ENCODE data around the gene GALNT17.

The GALNT17 gene

DNA sequence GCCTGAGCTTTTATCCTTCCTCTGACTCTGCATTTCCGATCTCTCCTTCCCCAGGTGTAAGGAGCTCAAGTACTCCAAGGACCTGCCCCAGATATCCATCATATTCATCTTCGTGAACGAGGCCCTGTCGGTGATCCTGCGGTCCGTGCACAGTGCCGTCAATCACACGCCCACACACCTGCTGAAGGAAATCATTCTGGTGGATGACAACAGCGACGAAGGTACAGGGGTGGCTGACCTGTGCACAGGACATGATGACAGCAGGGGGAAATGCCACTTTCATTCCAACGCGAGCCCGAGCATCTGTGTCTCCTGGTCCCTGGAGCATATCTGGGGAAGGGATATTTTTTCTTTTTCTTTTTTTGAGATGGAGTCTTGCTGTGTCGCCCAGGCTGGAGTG lies 256.2 kb downstream of the GALNT17 start:
- ATAC-seq (no peak), DNase-seq (ENCODE audit: low spot score in 2 of 2) (no peak)
- no peak overlapping the region for H3K4me3 Mint-ChIP-seq
- H3K36me3 Mint-ChIP-seq, result no peaks in the 10 kb centered on the region
- H3K27ac Mint-ChIP-seq, result no peak overlapping the region
- H3K4me1 Mint-ChIP-seq, result no peaks in the 10 kb centered on the region
- peaks cover 3% of the 10 kb centered on the region for H3K9me3 Mint-ChIP-seq

DNA sequence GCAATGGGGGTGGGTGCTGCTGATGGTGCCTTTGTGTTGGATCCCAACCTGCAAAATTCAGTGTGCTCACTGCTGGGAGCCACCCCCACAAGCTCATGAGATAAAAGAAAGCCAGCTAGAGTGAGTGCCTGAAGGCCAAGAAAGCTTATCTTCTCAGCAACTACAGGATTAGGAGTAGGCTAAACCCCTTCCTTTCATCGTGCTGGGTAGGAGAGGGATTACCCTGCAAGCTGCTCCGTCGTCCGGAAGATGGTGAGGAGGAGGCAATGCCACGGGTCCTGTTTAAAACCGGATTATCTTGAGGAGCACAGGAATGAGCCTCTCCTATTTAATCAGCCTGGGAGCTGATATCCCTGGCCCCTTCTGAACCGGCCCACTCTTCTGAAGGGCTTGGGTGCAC lies 258.0 kb downstream of the GALNT17 start:
- ATAC-seq, result no peak
- no peak for DNase-seq (ENCODE audit: low spot score in 2 of 2)
- no peaks in the 10 kb centered on the region for H3K4me1 Mint-ChIP-seq
- H3K4me3 Mint-ChIP-seq, result no peak overlapping the region
- no peak overlapping the region for H3K27ac Mint-ChIP-seq
- peaks cover 7% of the 10 kb centered on the region for H3K9me3 Mint-ChIP-seq
- H3K36me3 Mint-ChIP-seq, result no peaks in the 10 kb centered on the region

DNA sequence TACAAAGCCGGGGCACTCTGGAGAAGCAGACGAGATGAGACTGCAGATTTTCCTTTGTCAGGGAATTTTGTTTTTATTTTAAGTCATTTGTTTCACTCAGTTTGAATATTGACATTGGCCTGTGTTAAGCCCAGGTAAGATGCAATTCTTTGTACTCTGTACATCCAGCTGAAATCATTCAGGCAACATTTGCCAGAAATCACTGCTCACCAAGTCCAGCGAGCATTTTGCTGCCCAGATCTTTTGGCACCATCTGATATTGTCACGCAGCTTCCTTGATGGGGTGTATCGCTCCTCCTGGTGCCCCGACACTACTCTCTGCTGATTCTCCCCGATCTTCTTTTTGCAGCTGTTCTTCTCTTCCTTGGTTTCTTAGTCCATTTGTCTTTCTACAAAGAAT lies 261.7 kb downstream of the GALNT17 start:
- no peak overlapping the region for H3K27ac Mint-ChIP-seq
- H3K4me1 Mint-ChIP-seq, result no peaks in the 10 kb centered on the region
- ATAC-seq (no peak), DNase-seq (ENCODE audit: low spot score in 2 of 2) (no peak)
- no peak overlapping the region for H3K4me3 Mint-ChIP-seq
- no peaks in the 10 kb centered on the region for H3K36me3 Mint-ChIP-seq
- H3K9me3 Mint-ChIP-seq, result peaks cover 11% of the 10 kb centered on the region

DNA sequence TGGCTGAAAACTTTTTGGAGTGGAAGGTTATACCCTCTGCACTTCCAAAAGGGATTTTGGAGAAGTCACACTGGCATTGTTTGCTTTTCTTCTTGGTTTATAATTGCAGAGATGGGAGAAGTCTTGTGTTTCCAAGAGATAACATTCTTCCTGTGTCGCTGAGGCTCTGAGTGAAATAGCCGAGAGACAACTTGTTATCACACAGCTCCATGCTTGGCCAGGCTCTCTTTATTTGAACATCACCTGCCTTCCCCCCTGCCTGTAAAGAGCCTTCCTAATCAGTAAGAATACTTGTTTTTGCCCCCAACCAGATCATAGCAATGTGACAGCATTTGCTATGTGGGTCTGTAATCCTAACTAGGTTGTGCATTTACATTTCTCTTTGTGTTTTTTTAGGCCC lies 270.7 kb downstream of the GALNT17 start:
- Mint-ChIP-seq H3K4me1 (no peaks in the 10 kb centered on the region), H3K27ac (no peak overlapping the region), H3K36me3 (no peaks in the 10 kb centered on the region), H3K4me3 (no peak overlapping the region), H3K9me3 (peaks cover 4% of the 10 kb centered on the region)
- ATAC-seq (no peak), DNase-seq (ENCODE audit: low spot score in 2 of 2) (no peak)

DNA sequence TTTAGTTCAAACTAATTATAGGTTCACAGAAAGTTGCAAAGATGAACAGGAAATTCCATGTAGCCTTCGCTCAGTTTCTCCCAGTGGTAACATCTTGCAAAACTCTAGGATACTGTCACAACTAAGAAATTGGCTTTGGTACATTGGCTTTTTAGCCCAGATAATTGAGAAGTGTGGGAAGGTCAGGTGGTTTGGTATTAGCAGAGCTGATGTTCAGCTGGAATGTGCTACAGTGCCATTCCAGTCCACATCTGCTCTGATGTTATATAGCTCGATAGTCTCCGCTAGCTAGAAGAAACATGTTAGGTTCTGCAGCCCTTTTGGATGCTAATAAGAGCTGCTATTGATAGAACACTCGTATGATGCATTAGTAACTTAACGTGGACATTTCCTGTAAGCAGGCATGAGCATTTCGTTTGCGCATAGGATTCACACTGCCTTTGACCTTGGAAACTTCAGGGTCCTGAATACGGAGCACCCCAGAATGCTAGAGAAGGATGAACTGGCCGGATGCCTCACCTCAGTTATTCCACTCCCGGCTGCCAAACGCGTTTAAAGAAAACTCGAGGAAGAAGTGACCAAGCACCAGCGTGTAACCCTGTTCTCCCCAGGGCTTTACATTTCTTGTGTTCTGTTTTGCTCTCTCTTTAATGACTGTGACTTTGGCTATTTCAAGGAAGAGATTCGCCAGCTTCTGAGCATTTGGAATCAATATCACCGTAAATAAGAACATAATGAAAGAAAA lies 271.4 kb downstream of the GALNT17 start:
- Mint-ChIP-seq H3K36me3 (no peaks in the 10 kb centered on the region), H3K4me1 (no peaks in the 10 kb centered on the region), H3K4me3 (no peak overlapping the region), H3K27ac (no peak overlapping the region), H3K9me3 (peaks cover under 1% of the 10 kb centered on the region)
- DNase-seq (ENCODE audit: low spot score in 2 of 2) (no peak), ATAC-seq (no peak)

DNA sequence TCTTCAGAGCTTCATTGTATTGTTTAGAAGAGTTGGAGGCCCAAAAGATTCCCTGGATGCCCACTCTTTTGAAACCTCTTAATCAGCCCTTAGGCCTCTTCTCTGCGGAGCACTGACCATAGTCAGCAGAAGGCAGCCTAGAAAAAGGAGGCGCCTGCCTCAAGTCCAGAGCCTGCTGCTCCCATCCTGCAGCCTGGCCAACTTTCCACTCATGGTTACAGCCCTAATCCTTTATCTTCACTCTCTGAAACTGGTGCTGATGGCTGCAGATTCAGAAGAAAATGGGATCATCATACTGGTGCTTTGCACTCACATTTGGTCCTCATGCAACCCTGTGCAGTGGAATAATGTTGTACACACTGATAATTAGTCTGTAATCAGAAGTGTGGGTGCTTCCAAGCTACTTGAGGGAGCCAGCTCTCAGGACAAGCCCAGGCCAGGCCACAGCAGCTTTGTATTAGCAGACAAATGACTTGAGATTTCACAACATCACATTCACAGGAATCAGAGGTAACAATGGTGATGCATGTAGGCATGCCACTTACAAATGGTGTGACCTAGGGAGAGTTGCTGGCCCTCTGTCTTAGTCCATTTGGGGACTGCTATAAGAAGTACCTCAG lies 272.9 kb downstream of the GALNT17 start:
- no peak for ATAC-seq
- no peak for DNase-seq (ENCODE audit: low spot score in 2 of 2)
- Mint-ChIP-seq H3K27ac (no peak overlapping the region), H3K9me3 (peaks cover 4% of the 10 kb centered on the region), H3K4me1 (no peaks in the 10 kb centered on the region), H3K4me3 (no peak overlapping the region), H3K36me3 (no peaks in the 10 kb centered on the region)

DNA sequence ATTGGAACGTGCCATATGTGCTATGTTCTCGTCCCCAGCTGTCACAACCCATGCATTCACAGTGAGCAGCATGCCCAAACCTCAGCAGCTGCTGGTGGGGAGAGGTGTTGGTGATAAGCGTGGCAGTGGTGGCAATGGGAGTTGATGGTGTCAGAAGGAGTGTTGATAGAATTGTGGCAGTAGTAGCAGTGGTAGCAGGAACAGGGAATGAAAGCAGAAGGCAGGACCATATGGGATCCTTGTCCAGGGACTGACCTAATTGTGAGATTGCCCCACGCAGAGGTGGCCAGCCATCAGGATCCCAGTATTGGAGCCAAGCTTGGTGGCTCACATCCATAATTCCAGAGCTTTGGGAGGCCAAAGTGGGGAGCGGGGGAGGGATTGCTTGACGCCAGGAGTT lies 276.3 kb downstream of the GALNT17 start:
- ATAC-seq, result no peak
- Mint-ChIP-seq H3K9me3 (peaks cover 12% of the 10 kb centered on the region), H3K4me3 (no peak overlapping the region), H3K27ac (no peak overlapping the region), H3K36me3 (no peaks in the 10 kb centered on the region), H3K4me1 (no peaks in the 10 kb centered on the region)
- DNase-seq (ENCODE audit: low spot score in 2 of 2), result no peak

DNA sequence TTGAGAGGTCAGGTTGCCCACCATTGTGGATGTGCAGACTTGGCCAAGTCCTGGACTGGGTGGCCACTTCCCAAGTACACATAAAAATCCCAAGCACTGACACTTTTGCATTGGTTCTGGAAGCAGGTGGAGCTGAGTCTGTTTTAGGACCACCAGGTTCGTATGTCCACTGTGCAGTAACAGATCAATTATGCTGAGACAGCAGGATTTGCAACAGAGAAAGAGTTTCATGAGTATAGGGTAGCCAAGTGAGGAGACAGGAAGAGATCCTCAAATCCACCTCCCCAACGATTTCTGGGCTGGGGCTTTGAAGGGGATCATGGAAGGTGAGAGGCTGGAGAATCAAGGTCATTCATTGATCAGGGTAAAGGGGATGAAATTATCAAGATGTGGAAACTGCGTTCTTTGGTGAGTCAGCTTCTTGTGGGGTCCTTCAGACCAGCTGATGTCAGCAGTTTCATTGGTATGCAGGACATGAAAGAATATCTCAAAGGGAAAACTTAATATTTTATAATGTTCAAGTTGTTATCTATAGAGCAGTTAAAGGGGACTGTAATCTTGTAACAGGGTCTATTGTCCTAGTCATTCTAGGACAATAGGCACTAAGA lies 277.7 kb downstream of the GALNT17 start:
- Mint-ChIP-seq H3K27ac (no peak overlapping the region), H3K36me3 (no peaks in the 10 kb centered on the region), H3K4me3 (no peak overlapping the region), H3K4me1 (no peaks in the 10 kb centered on the region), H3K9me3 (peaks cover 12% of the 10 kb centered on the region)
- ATAC-seq (no peak), DNase-seq (ENCODE audit: low spot score in 2 of 2) (no peak)

DNA sequence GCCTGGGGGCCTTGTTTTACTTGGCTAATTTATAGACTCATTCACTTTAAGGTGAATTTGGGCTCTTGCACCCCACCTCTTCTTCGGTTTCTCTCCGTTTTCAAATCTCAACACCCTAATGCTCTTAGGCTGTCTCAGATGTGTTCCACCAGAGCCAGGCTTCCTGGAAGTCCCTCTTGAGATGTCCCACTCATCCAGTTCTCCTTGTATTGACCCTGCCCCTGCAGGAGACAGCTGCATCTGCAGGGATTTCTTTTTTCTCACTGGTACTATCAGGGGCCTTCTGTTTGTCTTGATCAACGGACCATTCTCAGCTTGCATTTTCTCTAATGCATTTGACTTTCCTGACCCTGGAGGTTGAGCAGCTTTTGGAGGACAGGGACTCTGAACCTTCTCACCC lies 279.5 kb downstream of the GALNT17 start:
- ATAC-seq (no peak), DNase-seq (ENCODE audit: low spot score in 2 of 2) (no peak)
- no peak overlapping the region for H3K27ac Mint-ChIP-seq
- no peaks in the 10 kb centered on the region for H3K36me3 Mint-ChIP-seq
- H3K4me3 Mint-ChIP-seq, result no peak overlapping the region
- H3K9me3 Mint-ChIP-seq, result peaks cover 12% of the 10 kb centered on the region
- H3K4me1 Mint-ChIP-seq, result no peaks in the 10 kb centered on the region

DNA sequence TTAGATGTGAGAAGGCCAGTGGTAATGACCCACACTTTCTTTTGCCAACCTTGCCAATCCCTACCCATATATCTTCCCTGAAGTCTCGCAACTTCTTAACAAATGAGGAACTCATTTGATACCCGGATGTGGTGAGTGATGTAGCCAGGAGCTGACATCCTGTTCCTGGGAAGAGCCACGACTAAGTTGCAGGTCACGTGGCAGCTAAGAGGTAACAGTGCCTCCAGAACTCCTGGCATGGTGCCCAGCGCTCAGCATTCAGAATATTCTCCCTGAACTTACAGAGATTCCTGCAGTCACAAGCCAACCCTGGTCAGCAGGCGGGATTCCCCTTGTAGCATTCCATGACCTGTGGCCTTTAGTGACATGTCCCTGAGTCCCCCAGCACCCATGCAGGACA lies 282.5 kb downstream of the GALNT17 start:
- Mint-ChIP-seq H3K27ac (no peak overlapping the region), H3K9me3 (peaks cover 17% of the 10 kb centered on the region), H3K4me3 (no peak overlapping the region), H3K4me1 (no peaks in the 10 kb centered on the region), H3K36me3 (no peaks in the 10 kb centered on the region)
- DNase-seq (ENCODE audit: low spot score in 2 of 2) (no peak), ATAC-seq (no peak)

DNA sequence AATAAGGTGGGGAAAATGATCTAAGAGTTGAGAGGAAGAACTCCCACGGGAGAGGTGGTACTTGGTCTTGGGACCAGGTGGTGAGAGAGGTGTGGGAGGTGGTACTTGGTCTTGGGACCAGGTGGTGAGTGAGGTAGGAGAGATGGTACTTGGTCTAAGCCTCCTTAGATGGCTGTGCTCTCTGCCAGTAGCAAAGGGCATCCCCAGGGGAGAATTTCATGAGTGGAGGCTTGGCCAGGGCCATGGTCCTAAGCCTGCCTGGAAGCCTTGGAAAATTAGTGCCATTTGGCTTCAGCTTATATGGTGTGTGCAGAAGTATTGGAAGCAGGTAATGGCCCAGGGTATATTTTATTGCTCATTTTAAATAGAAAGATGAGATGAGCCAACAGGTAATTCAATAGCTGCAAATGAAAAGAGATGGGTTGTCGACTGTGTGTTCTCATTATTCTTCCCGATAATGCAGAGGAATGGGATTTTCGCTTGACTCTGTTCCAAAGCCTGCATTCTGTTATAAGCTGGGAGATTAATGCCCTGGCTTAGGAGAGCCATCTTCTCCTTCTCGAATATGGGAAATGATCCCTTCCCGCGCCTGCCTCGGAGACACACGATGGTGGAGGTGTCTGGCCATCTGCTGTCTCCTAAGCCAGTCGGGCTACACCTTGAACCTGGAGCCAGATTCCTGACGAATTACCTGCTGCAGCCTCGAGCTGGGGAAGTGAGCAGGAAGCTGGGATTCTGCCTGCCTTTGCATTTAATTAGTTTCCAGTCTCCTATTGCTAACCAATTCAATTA lies 287.8 kb downstream of the GALNT17 start:
- H3K4me1 Mint-ChIP-seq, result no peaks in the 10 kb centered on the region
- H3K27ac Mint-ChIP-seq, result no peak overlapping the region
- H3K9me3 Mint-ChIP-seq, result peaks cover 8% of the 10 kb centered on the region
- no peak for DNase-seq (ENCODE audit: low spot score in 2 of 2)
- no peaks in the 10 kb centered on the region for H3K36me3 Mint-ChIP-seq
- H3K4me3 Mint-ChIP-seq, result no peak overlapping the region
- ATAC-seq, result no peak

DNA sequence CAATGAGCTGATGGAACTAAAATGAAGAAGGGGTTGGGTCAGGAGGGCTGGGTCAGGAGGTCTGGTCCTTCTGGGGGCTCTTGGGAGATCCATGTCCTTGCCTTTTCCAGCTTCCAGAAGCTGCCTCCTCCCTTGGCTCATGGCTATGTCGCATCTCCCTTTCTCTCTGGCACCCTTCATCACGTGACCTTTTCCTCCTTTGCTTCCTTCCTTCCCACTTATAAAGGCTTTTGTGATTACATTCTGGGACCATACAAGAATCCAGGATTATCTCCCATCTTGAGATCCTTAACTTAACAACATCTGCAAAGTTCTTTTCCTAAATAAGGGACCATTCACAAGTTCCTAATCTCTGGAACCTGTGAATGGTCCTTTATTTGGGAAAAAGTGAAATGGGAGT lies 290.2 kb downstream of the GALNT17 start:
- H3K9me3 Mint-ChIP-seq, result peaks cover 10% of the 10 kb centered on the region
- no peaks in the 10 kb centered on the region for H3K36me3 Mint-ChIP-seq
- no peak overlapping the region for H3K4me3 Mint-ChIP-seq
- DNase-seq (ENCODE audit: low spot score in 2 of 2) (no peak), ATAC-seq (no peak)
- no peak overlapping the region for H3K27ac Mint-ChIP-seq
- H3K4me1 Mint-ChIP-seq, result no peaks in the 10 kb centered on the region

DNA sequence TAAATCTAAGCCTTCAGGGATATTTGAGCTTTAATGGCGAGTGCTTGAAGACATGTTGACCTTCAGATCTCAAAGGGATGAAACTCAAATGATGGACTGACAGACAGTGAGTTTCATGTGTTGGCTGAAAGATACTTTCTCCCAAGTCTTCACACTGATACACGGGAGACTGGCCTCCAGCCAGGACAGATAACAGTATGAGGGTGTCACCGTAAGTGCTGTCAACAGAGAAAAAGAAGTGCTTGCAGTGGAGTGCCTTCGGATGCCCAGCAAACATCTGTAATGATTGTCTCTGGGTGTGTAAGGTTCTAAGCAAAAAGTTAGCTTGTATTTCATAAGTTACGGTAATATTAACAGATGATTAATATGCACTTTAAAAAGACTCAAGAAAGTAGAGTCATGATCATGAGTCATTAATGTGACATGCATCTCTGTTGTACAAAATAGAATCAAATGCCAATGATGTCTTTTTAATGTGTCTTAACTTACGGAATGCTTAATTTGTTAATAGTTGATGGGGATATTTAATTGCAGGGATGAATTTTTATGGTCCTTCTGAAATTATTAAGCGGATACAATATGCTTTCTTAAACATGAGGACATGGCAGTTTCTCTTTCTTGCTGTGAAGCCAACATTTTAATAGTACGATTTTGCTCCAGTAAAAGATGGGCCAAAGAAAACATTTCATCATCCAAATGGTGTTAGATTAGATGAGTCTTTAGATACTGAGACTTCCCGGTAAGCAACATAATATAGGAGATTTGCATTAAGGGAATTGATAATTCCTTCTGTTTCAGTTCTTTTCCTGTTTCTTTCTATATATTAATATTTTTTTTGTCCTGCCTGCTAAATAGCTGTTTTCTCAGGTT lies 292.5 kb downstream of the GALNT17 start:
- DNase-seq (ENCODE audit: low spot score in 2 of 2) (no peak), ATAC-seq (no peak)
- H3K4me3 Mint-ChIP-seq, result no peak overlapping the region
- H3K4me1 Mint-ChIP-seq, result no peaks in the 10 kb centered on the region
- H3K36me3 Mint-ChIP-seq, result no peaks in the 10 kb centered on the region
- H3K27ac Mint-ChIP-seq, result no peak overlapping the region
- peaks cover 7% of the 10 kb centered on the region for H3K9me3 Mint-ChIP-seq

DNA sequence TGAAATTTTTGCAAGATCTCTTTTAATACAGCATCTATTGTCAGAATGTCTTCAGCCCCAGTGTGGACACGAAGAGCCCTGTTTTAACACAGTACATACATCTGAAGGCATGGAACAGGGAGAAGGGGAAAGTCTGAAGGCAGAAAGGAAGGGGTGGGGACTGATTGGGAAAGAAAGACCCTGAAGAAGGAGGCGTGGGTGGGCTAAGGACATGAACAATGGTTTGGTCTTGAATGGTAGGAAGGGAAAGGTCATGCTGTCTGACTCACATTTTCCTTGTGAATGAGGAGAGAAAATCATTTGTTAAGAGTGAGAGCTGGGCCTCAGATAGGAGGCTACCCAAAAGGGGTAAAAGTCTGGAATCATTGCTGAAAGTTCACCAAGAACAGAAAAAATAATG lies 297.1 kb downstream of the GALNT17 start:
- ATAC-seq (no peak), DNase-seq (ENCODE audit: low spot score in 2 of 2) (no peak)
- H3K36me3 Mint-ChIP-seq, result no peaks in the 10 kb centered on the region
- peaks cover 8% of the 10 kb centered on the region for H3K9me3 Mint-ChIP-seq
- no peak overlapping the region for H3K4me3 Mint-ChIP-seq
- H3K4me1 Mint-ChIP-seq, result no peaks in the 10 kb centered on the region
- H3K27ac Mint-ChIP-seq, result no peak overlapping the region

DNA sequence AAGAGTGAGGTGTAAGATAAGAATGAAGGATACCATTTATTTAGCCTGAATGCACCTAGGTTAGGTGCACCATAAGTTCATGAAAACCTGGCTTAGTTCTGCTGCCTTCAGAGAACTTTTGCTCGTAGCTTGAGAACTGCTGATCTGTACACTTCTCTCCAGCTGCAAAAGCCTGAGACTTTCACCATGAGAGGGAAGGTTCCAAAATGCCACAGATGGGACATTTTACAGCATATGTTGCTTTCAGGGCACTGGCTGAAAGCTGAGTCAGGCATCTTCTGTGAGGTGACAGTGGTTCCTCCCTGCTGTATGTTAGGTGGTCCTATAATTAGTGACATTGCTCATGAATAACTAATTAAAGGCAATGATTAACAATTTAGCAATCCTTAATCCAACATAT lies 298.3 kb downstream of the GALNT17 start:
- no peaks in the 10 kb centered on the region for H3K4me1 Mint-ChIP-seq
- no peak for DNase-seq (ENCODE audit: low spot score in 2 of 2)
- no peaks in the 10 kb centered on the region for H3K36me3 Mint-ChIP-seq
- ATAC-seq, result no peak
- no peak overlapping the region for H3K27ac Mint-ChIP-seq
- no peak overlapping the region for H3K4me3 Mint-ChIP-seq
- peaks cover 8% of the 10 kb centered on the region for H3K9me3 Mint-ChIP-seq

Data from stimulated activated effector memory CD8-positive, alpha-beta T cell treated with anti-CD3 and anti-CD28 coated beads, Interleukin-12 subunit alpha, Interleukin-12 subunit beta, amount 100 ng/mL, for 72 hours (primary cell).